B cell (primary cell): ENCODE results near the gene RWDD4.

Source experiments
- EZH2 ChIP-seq: IDR thresholded peaks from 2 replicates; pipeline ENCODE4 v1.6.1; 2012; ENCODE audit warnings: borderline replicate concordance, low read depth, mild to moderate bottlenecking, moderate library complexity, low read length; ENCODE audit not compliant: insufficient read depth, poor library complexity, severe bottlenecking
- TF ChIP-seq, protein P1 (sequence below): fragments of 200-600 bp; IDR thresholded peaks from one replicate; pipeline ENCODE4 v1.8.0; 2022; ENCODE audit warnings: antibody characterized with exemption, mild to moderate bottlenecking

- TF ChIP-seq, protein P1, sequence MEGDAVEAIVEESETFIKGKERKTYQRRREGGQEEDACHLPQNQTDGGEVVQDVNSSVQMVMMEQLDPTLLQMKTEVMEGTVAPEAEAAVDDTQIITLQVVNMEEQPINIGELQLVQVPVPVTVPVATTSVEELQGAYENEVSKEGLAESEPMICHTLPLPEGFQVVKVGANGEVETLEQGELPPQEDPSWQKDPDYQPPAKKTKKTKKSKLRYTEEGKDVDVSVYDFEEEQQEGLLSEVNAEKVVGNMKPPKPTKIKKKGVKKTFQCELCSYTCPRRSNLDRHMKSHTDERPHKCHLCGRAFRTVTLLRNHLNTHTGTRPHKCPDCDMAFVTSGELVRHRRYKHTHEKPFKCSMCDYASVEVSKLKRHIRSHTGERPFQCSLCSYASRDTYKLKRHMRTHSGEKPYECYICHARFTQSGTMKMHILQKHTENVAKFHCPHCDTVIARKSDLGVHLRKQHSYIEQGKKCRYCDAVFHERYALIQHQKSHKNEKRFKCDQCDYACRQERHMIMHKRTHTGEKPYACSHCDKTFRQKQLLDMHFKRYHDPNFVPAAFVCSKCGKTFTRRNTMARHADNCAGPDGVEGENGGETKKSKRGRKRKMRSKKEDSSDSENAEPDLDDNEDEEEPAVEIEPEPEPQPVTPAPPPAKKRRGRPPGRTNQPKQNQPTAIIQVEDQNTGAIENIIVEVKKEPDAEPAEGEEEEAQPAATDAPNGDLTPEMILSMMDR: no peak
- TF ChIP-seq EZH2: no peak
Observed at GRCh38 chr4:183607894-183608293, 51.1 kb downstream of the RWDD4 start.
